HG02642 (cell line): ENCODE data around the gene M6PR.
"Not testable (repeated sequence)": the region's sequence is repeated elsewhere in the genome, so short reads cannot be mapped to it uniquely, and the experiment has no call there.

Experiments used
- ATAC-seq: cut with Tn5 transposase; IDR thresholded peaks from one replicate; pipeline ENCODE4 v1.9.1; 2021; ENCODE audit warnings: mild to moderate bottlenecking; ENCODE audit not compliant: unreplicated experiment, poor library complexity

M6PR gene

GRCh38 chr12:8951744-8952143 lies 2.3 kb upstream of the M6PR start:
- ATAC-seq, result no peak

- no peak for ATAC-seq
These were observed 1.4 kb upstream of the M6PR start for GRCh38 chr12:8950702-8951478.

GRCh38 chr12:8950221-8950527 lies 729 bp upstream of the M6PR start:
- ATAC-seq, result no peak

- no peak for ATAC-seq
These were observed 624 bp downstream of the M6PR start for GRCh38 chr12:8948701-8949341.

DNA sequence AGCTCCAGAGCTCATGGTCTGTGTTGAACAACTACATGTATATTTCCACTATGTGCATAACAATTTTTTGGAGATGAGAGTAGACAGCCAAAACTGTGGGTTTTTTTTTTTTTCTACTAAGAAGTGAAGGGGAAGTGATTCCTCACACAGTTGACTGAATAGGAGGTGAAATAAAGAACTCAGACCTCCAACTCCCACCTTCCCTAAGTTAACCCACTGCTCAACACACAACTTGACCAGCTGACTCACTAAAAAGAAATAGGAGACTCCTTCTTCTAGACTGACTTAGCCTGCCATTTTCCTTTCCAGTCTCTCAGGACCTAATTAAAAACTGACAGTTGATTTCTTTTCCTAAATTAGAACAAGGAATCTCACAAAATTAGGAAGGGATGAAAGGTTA lies 1.7 kb downstream of the M6PR start:
- no peak for ATAC-seq

DNA sequence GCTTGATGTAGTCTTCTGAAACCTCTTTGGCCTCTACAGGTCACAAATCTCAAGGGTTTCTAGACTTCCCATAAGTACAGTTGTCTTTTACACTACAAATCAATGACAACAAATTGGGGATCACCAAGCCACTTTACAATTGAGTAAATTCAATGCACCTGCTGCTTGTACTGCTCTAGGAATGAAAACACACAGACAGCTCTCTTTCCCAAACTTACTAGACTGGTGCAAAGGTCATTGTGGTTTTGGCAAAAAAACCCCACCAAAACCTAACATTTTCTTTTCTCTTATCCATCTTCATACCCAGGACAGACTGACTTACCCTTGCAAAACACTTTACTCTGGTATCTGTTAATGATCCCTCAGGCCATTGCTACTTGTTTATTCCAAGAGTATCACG lies 2.7 kb downstream of the M6PR start:
- no peak for ATAC-seq

- ATAC-seq, result no peak
These were observed 5.8 kb downstream of the M6PR start for GRCh38 chr12:8943565-8944186.

- no peak for ATAC-seq
These were observed 7.6 kb downstream of the M6PR start for GRCh38 chr12:8941691-8942478.

DNA sequence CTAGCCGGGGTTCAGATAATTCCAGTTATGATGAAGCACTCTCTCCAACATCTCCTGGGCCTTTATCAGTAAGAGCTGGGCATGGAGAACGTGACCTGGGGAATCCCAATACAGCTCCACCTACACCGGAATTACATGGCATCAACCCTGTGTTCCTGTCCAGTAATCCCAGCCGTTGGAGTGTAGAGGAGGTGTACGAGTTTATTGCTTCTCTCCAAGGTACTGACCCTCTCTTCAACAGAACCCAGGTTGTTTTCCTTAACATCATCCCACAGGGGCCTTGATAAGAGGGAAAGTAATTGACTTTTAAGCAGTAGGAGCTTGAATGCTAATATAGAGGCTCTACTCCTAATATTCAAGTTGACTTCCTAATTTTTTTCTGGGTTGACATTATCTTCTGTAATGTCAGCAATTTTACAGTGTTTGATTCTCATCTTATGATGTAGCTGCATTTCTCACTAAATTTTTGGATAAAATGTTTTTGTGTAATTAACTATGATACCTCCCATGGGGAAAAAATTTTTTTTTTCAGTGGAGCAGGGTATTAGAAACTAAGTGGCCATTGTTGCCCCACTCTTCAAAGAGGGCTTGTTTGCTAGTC lies 11.5 kb downstream of the M6PR start:
- not testable (repeated sequence) for ATAC-seq

DNA sequence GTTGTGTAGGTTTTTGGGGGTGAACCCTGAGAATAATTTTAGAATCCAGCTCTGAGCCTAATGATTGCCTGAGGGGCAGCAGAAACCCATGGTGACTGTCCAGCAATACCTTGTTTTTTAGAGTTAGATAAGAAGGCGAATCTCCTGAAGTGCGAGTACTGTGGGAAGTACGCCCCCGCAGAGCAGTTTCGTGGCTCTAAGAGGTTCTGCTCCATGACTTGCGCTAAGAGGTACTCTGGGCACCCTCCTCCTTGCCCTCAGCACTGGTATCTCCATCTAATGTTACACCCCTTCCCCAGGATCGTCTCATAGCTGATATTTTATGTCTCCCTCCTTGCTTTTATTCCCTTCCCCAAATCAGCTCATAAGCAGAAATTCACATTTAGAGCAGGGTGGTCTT lies 12.7 kb downstream of the M6PR start:
- no peak for ATAC-seq

DNA sequence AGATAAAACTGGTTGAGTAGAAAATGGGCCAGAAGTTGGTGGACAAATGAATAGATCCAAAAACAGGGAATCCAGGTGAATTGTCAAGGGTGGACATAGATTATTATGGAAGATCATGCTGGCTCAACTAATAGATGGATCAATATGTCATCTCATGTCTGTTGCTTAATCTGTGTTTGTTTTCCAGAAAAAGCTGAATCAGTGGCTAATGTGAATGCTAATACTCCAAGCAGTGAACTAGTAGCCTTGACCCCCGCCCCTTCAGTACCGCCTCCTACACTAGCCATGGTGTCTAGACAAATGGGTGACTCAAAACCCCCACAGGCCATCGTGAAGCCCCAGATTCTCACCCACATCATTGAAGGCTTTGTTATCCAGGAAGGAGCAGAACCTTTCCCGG lies 15.4 kb downstream of the M6PR start:
- not testable (repeated sequence) for ATAC-seq

DNA sequence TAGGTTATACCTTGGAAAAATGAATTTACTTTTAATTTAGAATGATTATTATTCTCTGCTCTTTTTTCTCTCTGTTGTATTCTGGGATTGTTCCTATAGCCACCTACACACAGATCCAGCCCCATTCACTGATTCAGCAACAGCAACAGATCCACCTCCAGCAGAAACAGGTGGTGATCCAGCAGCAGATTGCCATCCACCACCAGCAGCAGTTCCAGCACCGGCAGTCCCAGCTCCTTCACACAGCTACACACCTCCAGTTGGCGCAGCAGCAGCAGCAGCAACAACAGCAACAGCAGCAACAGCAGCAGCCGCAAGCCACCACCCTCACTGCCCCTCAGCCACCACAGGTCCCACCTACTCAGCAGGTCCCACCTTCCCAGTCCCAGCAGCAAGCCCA lies 17.0 kb downstream of the M6PR start:
- not testable (repeated sequence) for ATAC-seq

- not testable (repeated sequence) for ATAC-seq
These were observed 18.7 kb downstream of the M6PR start for GRCh38 chr12:8930655-8931323.

- ATAC-seq, result no peak
These were observed 26.9 kb downstream of the M6PR start for GRCh38 chr12:8922544-8922943.

GRCh38 chr12:8919643-8920042 lies 29.8 kb downstream of the M6PR start:
- not testable (repeated sequence) for ATAC-seq

DNA sequence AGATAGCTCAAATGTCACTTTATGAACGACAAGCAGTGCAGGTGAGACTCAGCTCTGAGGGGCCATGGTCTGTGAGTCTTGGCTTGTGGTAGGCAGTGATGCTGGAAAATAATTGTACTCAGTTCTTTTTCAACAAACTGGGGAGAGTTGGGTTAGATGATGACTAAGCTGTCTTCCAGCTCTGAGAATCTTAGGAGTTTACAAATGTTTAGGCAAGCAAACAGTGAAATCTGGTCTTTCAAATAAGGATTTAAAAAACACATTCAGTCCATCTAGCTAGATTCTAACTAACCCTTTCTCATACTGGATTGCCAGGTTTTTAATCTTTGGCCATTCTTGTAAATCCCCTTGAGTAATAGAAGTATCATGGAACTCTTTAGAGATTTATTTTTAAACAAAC lies 31.7 kb downstream of the M6PR start:
- ATAC-seq, result no peak

GRCh38 chr12:8917031-8917430 lies 32.4 kb downstream of the M6PR start:
- no peak for ATAC-seq

DNA sequence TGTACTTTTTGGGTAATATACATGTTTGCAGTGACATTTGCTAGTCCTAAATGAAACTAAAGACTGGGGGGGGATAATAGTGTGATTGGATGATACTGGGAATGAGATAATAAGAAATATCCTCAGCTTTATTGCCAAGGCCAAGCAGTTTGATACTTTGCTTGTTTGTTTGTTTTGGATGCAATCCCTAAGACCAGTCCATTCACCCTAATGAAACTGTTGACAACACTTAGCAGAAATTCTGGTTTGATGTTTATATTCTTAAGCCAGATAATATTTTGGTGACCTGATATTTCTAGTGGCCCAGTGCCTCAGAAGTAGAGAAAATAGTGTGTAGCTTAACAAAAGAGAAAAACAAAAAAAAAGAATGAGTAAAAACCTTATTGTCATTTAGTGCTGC lies 33.3 kb downstream of the M6PR start:
- no peak for ATAC-seq

DNA sequence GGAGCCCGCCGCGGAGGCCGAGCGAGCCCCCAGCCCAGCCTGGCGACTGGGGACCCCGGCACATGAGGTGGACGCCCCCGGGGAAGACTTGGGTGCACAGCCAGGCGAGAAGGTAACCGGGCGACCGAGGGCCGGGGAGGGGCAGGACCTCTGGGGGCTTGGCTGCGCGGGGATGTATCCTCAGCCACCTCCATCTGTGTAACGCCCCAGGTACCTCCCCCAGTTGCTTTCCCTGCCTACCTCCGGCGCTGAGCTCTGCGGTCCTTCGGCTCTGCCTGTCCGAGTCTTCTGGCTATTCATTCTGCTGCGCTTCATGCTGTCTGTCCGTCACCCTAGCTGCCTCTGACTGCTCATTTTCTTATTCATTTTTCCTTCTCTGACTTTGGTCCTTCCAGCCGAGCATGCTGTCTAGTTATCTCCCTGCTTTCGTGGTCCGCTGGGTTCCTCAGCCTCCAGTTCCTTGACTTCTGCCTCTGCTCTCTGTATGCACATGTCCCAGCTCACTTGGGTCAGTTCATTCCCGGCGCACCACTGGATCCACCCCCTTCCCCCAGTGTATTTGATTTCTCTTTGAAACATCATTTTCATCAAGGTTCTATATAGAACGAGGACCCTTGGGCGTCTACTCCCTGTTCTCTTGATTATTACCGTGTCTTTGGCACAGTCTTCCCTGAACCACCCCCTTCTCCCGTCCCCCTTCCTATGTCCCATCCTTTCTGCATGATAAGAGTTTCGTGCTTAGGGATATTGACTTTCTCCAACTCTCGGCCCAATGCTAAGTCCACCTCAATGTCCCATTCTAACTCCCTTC lies 34.5 kb downstream of the M6PR start:
- ATAC-seq, result peak; percentile 79
